Muscle of arm (tissue), 14 donors: ENCODE data around the gene TRIM77. TPM values are rescaled to one million over a fixed set of nuclear protein-coding genes. Genes with fewer than 3 reads are reported as not detected.
"Not testable (repeated sequence)": the region's sequence is repeated elsewhere in the genome, so short reads cannot be mapped to it uniquely, and the experiment has no call there.

Experiments used
- DNase-seq: peaks from one replicate; pipeline ENCODE4 v3.0.0-alpha.2; 2013
- long read RNA-seq, 11 donors: transcript quantifications; one replicate each; lab custom pipeline, GENCODE V29; 2026
- polyA plus RNA-seq, 12 donors: library from polyadenylated mRNA; unstranded; fragments of 120-200 nt; gene quantifications; one replicate each; pipeline ENCODE4 v1.2.1, GENCODE V29; 2013; ENCODE audit not compliant: insufficient read length in 12 of 12

Gene TRIM77, protein sequence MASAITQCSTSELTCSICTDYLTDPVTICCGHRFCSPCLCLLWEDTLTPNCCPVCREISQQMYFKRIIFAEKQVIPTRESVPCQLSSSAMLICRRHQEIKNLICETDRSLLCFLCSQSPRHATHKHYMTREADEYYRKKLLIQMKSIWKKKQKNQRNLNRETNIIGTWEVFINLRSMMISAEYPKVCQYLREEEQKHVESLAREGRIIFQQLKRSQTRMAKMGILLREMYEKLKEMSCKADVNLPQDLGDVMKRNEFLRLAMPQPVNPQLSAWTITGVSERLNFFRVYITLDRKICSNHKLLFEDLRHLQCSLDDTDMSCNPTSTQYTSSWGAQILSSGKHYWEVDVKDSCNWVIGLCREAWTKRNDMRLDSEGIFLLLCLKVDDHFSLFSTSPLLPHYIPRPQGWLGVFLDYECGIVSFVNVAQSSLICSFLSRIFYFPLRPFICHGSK
- not detected for polyA plus RNA-seq
- long read RNA-seq, donor 1, result 0 reads
- long read RNA-seq, donor 2, result 0 reads
- long read RNA-seq, donor 3, result 0 reads
- long read RNA-seq, donor 4, result 0 reads
- long read RNA-seq, donor 5, result 0 reads
- long read RNA-seq, donor 6, result 0 reads
- long read RNA-seq, donor 7, result 0 reads
- long read RNA-seq, donor 8, result 0 reads
- long read RNA-seq, donor 9, result 0 reads
- long read RNA-seq, donor 10, result 0 reads
- long read RNA-seq, donor 11, result 0 reads

DNA sequence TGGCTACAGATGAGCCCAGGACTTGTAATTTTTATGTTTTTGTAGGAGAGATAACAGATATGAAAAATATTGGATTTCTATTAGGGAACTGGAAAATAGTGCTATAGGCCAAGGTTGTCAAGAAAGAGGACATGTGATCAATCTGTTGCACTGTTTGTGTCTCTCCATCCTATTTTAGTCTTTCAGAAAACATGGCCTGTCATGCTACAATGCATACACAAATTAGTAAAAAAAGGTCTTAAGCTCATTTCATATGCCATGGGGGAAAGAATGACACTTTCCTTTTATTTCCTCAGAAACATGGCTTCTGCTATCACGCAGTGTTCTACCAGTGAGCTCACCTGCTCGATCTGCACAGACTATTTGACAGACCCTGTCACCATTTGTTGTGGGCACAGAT, at the start of gene TRIM77:
TRIM77 (plus strand) TSS at position 301 of the 400 bp plus-strand sequence; CDS start at position 301, 0 bp downstream.
- not testable (repeated sequence) for DNase-seq

DNA sequence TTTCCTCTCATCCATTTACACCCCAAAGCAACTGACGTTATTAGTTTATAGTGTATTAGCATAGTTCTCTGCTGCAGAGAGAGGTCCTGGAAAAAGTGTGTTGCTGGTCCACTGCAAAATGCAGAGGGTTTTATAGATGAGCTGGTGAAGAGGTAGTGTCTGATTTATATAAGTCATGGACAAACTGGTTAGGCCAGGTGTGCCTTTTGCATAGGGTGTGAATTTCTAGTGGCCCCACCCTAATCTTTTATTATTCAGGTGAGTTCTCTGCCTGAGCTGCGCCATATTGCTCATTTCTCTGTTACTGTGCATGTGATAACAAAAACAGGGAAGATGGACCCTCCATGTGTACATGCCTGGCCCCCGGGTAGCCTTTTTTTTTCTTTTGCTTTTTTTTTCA, 43.1 kb upstream of the TRIM77 start:
- no peak for DNase-seq

DNA sequence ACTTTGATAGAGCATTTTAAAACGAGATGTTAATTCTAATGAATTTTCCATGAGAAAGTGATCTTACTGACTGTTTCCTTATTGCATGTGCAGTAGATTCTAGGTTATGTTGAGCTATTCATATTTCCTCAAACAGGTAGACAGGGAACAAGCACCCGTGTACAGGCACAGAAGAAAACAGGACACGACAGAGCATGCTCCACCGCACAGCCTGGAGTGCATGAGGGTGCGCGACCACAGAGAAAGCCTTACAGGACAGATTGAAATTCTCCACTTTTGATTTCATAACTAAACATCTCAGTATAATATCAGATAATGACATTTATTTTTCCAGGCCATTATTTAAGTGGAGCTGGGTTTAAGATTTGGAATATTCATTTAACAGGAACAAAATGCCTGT, 41.9 kb upstream of the TRIM77 start:
- not testable (repeated sequence) for DNase-seq

DNA sequence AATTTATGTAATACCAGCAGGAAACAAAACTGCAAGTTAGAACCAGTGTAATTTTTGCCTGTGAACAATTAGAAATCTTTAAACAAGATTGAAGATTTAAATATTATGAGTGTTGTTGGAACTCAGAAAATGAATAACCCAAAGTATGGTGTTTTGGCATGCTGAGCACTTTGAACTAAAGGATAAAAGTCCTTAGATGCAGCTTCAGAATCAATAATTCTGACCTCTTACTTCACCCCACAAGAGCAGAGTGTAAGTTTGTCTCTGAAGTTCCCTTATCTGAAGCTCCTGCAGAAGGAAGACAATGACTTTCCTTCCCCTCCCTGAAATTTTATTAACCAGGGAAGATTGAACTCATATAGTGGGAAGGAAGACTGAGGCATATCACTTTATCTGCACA, 40.5 kb upstream of the TRIM77 start:
- not testable (repeated sequence) for DNase-seq

DNA sequence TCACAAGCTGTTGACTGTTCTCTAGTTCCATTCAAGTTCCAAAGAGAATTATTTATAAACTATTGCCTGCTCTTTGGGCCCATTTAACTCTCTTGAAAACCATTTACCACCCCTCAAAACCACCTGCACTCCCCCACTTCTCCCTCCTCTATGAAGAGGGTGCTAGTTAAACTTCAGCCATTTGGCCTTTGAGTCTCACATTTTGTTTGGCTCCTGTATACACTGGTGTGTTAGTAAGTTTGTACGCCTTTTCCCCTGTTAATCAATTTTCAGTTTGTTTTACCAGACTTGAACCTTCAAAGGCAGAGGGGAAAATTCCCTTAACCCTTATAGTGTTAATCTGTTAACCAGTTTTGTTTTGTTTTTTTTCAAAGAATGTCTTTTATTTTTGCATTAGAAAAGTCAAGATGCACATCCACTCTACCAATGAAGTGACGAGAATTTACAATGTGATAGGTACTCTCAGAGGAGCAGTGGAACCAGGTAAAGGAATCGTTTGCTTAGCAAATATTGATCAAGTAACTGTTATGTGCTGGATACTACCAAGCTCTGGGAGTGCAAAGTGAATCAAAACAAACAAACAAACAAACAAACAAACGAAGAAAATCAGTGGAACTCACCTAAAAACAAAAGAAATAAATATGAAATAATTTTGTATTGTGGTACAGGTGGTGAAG, 40.0 kb upstream of the TRIM77 start:
- not testable (repeated sequence) for DNase-seq

DNA sequence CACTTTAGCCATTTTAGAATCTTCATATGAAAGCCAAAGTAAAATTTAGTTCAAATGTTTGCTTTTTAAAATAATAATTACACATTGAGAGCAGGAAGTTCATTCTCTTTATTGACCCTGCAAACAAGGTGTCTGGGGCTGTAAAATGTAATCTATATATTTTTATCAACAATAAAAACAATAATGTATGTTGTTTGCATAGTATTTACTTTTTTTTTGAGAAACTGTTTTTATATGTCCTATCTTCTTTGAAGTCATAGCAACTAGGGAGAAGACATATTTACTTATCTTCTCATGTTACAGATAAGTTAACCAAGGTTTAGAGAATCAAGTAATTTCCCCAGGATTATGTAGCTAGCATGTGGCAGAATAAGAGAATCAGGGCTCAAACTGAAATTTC, 37.6 kb upstream of the TRIM77 start:
- not testable (repeated sequence) for DNase-seq

DNA sequence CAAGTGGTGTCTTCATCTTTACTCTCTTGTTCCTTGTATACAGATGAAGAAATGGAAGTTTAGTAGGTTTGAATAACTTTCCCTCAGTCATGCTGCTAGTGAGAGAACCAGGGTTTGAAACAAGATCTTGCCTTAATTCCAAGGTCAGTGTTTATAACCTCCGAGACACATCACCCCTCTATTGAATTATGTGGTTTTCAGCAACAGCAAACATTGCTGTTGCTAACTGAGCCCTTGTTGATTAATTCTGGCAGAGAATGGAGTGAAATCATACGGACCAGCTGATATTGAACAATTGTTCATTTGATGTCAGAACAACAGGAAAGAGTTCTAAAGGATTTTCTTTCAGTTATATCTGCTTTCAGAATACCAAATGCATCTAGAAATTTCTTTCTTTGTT, 36.7 kb upstream of the TRIM77 start:
- DNase-seq, result not testable (repeated sequence)

DNA sequence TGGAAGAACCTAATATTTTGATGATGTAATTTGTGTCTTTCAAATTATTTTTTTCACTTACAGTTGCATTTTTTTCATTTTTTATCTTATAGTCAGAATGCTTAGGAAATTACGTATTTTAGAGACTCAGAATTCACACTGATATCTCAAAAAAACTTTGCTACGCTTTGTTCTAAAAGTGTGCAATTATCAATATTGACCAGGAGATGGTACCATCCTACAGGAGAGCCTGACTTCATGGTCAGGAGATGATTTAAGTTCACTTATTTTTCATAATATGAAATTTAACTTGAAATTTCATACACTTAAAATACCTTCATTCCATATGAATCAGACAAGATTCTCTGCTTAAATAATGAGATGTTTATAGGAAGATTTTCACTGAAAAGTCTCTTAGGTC, 34.7 kb upstream of the TRIM77 start:
- not testable (repeated sequence) for DNase-seq

DNA sequence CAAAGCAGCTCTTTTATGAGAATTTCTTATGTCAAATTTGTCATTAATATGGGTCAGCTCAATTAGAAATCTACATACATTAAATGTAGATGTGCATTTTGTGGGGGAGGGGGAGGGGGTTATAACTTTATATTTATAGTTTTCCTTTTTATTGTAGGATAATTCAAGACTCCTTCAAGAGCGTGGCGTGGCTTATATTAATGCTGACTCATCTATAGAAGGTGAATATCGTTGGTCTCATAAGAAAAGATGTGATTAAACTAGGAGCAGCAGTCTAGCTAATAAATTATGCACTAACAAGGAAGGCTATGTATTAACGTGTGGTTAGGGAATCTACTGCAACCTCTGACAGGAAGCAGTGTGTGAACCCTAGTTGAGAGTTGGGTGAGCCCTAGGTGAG, 34.2 kb upstream of the TRIM77 start:
- not testable (repeated sequence) for DNase-seq

DNA sequence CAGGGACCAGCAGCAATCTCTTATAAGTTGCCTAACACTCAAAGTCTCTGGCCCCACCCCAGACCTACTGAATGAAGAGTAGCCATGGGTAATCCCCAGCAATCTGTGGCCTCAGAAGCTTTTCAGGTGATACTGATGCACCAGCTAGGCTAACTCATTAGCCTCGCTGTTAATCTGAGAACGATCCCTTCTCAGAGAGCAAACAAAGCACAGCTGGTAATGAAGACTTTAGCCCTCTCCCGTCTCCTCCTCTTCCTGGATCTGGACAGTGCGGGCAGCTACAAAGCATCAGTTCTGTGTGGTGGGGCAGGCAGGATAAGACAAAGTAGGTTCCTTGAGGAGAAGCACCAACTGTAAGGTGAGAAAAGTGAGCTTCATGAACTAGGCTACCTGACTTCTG, 3.0 kb upstream of the TRIM77 start:
- DNase-seq, result not testable (repeated sequence)

DNA sequence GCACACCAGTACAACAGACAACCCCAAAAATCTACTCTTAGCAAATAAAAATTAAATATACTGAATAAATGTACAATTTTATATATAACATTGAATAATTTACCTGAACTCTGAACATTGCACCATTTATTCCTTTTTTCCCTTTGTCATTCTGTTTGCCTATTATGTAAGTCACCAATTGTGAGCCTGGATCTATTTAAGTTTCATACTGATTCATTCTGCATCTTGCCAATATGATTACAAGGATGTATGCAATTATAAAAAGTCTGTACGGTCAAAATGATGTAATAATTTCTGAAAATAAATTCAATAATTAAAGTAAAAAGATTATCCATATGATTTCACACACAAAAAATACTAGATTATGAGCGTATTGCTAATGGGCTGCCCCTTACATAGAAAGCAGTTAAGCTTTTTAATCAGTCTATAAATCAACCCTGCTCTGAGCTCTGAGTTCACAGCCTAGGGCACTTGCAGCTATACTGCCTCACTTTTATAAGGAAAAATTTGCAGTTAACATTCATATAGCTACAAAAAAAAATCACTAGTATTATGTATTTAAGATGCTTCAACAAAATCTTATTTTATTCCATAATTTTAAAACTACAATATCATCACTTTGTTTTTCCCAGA, 14.9 kb downstream of the TRIM77 start:
- not testable (repeated sequence) for DNase-seq

DNA sequence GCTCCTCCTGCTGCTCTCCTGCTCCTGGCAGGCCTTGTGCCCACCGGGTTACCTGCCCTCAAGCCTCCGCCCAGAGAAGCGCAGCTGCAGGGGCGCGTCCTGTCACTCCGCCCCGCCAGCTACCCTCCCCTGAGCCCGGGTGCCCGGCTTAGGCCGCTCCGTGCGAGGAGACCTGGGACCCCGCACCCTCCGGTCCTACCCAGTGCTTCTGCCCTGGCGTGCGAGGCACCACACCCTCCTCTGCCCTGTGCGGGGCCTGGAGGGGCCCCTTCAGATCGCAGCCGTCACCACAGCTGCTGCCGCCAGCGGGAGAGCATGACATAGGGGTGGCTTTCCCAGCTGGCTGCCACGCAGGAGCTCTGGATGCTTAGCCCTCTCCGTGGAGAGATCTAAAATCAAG, 20.1 kb downstream of the TRIM77 start:
- DNase-seq, result not testable (repeated sequence)

DNA sequence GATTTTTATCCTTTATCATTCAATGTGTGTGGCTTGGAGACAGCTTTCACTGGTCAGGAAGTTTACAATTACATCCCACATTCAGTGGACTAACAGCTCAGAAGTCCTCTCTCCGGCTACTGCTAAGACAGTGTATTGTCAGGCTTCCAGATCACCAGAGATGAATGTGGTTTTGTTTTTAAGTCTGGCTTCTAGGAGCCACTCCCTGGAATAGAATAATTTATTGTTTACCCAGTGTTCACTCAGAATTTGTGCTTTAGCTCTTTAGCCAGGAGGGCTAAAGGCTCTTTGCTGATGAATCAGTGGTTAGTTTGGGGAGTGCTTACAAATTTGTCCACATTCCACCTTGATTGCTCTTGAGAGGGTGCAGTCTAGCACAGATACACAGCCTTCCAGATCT, 26.5 kb downstream of the TRIM77 start:
- no peak for DNase-seq

DNA sequence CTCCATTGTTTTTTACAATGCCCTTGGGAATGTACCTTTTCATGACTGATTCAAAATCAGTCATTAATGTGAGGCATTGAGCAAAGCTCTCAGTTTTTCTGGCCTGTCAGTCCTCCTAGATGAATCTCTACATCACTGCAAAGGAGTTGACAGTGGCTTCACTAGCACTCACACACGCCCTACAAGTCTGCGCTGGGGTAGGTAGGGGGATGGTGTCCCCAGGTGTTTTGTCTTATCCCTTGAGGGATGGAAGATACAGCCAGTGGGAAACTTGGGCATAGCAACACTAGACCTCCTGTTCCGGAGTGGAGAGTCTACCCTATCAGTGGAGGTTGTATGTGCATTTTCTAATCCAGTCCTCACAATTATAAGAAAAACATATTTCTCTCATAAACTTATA, 27.0 kb downstream of the TRIM77 start:
- no peak for DNase-seq

DNA sequence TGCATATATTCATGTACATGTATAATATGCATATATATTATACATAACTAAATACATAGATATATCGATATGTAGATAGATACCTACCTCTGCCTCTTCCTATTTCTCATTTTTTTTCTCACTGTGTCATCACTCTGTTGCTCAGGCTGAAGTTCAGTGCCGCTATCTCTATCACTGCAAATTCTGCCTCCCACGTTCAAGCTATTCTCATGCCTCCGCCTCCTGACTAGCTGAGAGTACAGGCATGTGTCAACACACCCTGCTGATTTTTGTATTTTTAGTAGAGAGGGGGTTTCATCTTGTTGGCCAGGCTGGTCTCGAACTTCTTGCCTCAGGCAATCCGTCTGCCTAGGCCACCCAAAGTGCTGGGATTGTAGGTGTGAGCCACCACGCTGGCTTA, 31.3 kb downstream of the TRIM77 start:
- DNase-seq, result not testable (repeated sequence)

DNA sequence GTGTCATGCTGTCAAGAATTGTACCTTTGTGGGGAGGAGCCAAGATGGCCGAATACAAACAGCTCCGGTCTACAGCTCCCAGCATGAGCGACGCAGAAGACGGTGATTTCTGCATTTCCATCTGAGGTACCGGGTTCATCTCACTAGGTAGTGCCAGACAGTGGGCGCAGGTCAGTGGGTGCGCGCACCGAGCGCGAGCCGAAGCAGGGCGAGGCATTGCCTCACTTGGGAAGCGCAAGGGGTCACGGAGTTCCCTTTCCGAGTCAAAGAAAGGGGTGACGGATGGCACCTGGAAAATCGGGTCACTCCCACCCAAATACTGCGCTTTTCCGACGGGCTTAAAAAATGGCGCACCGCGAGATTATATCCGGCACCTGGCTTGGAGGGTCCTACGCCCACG, 34.1 kb downstream of the TRIM77 start:
- DNase-seq, result not testable (repeated sequence)

DNA sequence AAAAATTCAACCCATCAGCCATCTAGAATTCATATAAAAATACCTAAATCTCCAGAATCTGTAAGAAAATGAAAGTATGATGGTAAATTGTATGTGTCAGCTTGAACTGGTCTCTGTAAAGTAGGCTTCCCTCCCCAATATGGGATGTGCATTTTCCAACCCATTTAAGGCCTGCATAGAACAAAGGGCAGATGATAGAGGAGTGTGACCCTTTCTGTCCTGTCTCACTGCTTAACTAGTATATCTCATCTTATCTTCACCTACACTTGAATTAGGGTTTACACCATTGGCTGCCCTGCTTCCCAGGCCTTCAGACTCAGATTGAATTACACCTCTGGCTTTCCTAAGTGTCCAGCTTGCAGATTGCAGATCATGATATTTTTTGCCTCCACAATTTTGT, 40.7 kb downstream of the TRIM77 start:
- not testable (repeated sequence) for DNase-seq

Other genes with a start within 250 kb of the TRIM77 start
- gene NOX4, start 218.9 kb upstream of the TRIM77 start, polyA plus RNA-seq, result 1 to 10 TPM in 10 of 12 donors, not detected in 2; 2.2 to 4.9 (median 3.5) TPM
- not detected for gene TRIM49, start 98.3 kb downstream of the TRIM77 start, polyA plus RNA-seq
- not detected for gene TRIM64B, start 168.2 kb downstream of the TRIM77 start, polyA plus RNA-seq
- gene TRIM49D1, start 211.9 kb downstream of the TRIM77 start, polyA plus RNA-seq, result not detected
- not detected for gene TRIM49D2, start 213.8 kb downstream of the TRIM77 start, polyA plus RNA-seq